GM18508 (cell line): Measurements from ENCODE around the gene PARP9.

Source experiments
- ATAC-seq: cut with Tn5 transposase; IDR thresholded peaks from one replicate; pipeline ENCODE4 v1.9.1; 2021; ENCODE audit warnings: moderate number of reproducible peaks; ENCODE audit not compliant: insufficient read depth, unreplicated experiment

Gene PARP9

GRCh38 chr3:122496508-122496907 is 67.6 kb downstream of the PARP9 start:
- no peak for ATAC-seq

- ATAC-seq: no peak
Observed at GRCh38 chr3:122493296-122493695, 70.8 kb downstream of the PARP9 start.

GRCh38 chr3:122488262-122488973 is 75.7 kb downstream of the PARP9 start:
- no peak for ATAC-seq

- ATAC-seq: no peak
Observed at GRCh38 chr3:122484985-122485384, 79.1 kb downstream of the PARP9 start.

GRCh38 chr3:122481390-122481789 is 82.7 kb downstream of the PARP9 start:
- no peak for ATAC-seq
